Rectal smooth muscle tissue (tissue), 1 donor: ENCODE results near the gene DSCAM.

Source experiments
- H3K27ac ChIP-seq: one replicate; pipeline ENCODE4 v1.7.0; 2013; ENCODE audit warnings: low read depth, low read length, inconsistent platforms
- H3K27me3 ChIP-seq: one replicate; pipeline ENCODE4 v1.7.0; 2013; ENCODE audit warnings: low read length; ENCODE audit not compliant: control insufficient read depth, insufficient read depth
- H3K36me3 ChIP-seq: one replicate; pipeline ENCODE4 v1.7.0; 2013; ENCODE audit warnings: low read length; ENCODE audit not compliant: control insufficient read depth, insufficient read depth
- H3K4me1 ChIP-seq: one replicate; pipeline ENCODE4 v1.7.0; 2013; ENCODE audit warnings: low read length; ENCODE audit not compliant: control insufficient read depth, insufficient read depth
- H3K4me3 ChIP-seq: one replicate; pipeline ENCODE4 v1.7.0; 2013; ENCODE audit warnings: low read length
- H3K9ac ChIP-seq: one replicate; pipeline ENCODE4 v1.7.0; 2013; ENCODE audit warnings: low read length

The DSCAM gene

DNA sequence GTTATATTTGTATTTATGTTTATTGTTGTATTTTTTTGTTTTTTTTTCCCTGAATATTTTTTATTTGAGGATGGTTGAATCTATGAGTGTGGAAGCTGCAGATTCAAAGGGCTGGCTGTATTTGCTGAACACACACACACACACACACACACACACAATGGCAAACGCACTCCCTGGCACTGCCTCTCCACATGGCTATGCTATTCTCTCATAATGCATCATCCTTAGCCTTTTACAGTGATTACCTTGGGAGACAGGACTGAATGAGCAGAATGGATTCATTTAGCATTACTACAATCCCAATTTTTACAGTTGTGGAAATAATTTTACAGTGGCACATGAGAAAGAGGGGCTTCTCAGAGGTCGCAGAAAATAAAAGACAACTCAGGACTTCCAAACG lies 589.6 kb downstream of the DSCAM start:
- Histone ChIP-seq H3K9ac (no peak overlapping the region), H3K4me1 (no peaks in the 10 kb centered on the region), H3K4me3 (no peak overlapping the region), H3K36me3 (no peaks in the 10 kb centered on the region), H3K27me3 (no peaks in the 10 kb centered on the region), H3K27ac (no peak overlapping the region)

DNA sequence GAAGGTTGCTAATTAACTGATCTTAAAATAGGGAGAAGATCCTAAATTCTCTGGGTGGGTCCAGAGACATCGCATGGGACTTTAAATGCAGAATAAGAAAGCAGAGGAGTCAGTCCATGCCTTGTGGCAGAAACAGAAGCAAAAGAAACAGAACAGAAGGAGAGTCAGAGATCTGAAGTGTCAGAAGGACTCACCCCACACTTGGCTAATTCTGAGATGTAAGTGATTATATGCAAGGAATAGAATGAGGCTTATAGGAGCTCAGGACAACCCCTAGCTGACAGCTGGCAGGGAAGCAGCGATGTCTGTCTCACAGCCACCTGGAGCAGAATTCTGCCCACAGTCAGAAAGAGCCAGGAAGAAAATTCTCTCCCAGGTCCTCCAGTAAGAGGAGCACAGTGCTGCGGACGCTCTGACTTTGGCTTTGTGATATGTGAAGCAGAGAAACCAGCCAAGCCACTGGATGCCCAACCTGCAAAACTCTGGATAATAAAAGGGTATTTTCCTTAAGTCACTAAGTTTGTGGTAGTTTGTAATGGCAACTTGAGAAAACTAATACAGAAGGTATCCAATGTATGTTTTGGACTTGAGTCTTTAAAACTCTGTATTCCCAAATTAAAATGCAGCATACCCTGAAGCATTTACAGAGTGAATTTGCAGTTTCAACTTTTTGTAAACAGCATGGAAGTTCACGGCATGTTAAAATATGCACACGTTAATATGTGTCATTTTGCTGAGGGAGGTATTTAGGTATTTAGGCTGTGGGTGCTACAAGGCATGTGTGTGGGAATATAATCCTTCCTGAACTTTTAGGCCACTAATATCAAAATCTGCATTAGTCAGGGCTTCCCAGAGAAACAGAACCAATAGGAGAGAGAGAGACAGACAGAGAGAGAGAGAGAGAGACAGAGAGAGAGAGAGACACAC lies 591.2 kb downstream of the DSCAM start:
- H3K4me3 ChIP-seq, result no peak overlapping the region
- H3K4me1 ChIP-seq, result no peaks in the 10 kb centered on the region
- H3K27me3 ChIP-seq, result no peaks in the 10 kb centered on the region
- no peak overlapping the region for H3K27ac ChIP-seq
- no peak overlapping the region for H3K9ac ChIP-seq
- no peaks in the 10 kb centered on the region for H3K36me3 ChIP-seq

DNA sequence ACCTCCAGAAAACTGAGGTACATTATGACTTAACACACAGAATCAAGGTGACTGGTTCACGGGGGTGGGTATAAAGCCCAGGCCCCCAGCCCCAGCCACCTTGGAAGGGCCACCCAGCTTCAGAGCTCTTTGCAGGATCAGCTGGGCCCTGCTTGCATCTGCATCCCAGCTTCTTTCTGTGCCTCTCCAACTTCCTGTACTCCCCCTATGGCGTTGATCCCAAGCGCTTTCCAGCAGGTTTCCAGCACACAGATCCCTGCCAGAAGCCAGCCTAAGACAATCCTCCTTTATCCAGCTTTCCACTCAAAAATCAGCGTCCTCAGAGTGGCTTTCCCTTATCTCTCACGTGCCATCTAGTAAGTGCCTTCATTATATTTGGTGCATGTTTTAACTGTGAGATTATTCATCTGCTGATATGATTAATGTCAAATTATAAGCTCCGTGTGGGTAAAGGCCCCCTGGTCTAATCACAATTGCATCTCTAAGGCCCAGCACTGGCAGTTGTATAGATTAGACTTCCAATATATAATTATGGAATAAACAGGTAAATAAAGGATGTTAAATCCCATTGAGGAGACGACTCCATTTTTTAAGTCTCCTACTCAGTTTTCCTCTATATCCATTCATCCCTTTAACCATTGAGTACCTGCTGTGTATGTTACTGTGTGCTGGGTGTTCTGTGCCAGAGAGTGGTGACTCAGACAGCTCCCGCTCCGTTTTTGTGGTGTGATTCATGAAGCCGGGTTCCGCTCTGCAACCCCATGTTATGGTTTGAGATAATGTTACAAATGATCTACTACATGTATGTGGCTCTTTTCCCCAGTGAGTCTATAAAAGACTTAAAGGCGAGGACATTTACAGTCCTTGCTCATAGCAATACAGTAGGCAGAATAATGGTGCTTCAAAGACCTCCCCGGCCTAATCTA lies 592.2 kb downstream of the DSCAM start:
- Histone ChIP-seq H3K27ac (no peak overlapping the region), H3K27me3 (no peaks in the 10 kb centered on the region), H3K4me3 (no peak overlapping the region), H3K4me1 (no peaks in the 10 kb centered on the region), H3K36me3 (no peaks in the 10 kb centered on the region), H3K9ac (no peak overlapping the region)

- no peaks in the 10 kb centered on the region for H3K4me1 ChIP-seq
- no peaks in the 10 kb centered on the region for H3K36me3 ChIP-seq
- H3K4me3 ChIP-seq, result no peak overlapping the region
- no peak overlapping the region for H3K9ac ChIP-seq
- no peaks in the 10 kb centered on the region for H3K27me3 ChIP-seq
- H3K27ac ChIP-seq, result no peak overlapping the region
Observed at GRCh38 chr21:40253112-40253511, 593.8 kb downstream of the DSCAM start.

DNA sequence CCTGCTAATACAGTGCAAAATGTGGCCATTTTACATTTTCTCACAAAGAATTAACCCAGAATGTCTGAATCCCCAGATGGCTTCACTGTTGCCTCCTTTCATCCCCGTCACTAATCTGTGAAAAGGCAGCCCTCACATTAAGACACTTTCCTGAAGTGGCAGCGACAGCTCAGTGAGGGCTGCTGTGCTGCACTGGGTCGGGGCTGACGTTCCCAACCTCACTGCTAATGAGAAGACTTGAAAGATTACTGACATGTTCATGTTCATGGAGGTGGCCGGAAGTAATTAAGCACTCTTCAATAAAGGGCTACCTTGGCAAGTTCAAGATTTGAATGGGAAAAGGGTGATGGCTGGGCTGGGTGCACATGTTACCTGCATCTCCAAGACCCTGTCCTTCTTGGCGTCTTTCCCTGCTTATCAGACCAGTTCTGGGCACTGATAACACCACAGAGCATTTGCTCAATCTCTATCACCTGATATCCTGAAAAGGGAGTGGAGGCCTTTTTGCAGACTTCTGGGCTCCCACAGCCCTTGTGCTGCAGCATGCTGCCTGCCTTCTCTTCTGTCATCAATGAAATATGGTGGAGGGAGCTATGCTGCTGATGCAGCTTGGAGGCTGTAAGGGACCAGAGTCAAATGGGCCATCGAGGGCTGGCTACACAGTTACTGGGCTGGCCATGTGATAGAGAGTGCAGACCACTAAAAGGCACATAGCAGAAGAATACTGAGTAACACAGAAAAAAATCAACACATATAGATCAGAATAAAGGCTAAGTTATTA lies 596.3 kb downstream of the DSCAM start:
- Histone ChIP-seq H3K36me3 (no peaks in the 10 kb centered on the region), H3K9ac (no peak overlapping the region), H3K27me3 (no peaks in the 10 kb centered on the region), H3K4me1 (no peaks in the 10 kb centered on the region), H3K27ac (no peak overlapping the region), H3K4me3 (no peak overlapping the region)

DNA sequence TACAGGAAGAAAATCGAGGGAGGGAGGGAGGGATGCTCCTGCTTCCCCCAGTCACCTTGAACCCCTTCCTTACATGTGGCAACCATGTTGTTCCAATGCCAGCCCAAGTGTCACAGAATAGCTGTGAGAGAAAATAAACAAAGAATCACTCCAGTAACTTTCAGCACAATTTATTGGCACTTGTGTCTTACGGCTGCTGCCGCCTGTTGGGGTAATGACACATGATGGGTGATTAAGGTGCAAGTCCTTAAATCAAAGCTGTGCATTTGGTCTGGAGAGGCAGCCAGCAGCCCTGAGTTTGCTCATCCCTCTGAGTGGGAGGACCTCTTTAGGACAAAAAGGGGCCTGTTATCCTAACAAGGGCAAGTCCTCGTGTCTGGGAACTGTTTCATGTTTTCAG lies 602.0 kb downstream of the DSCAM start:
- Histone ChIP-seq H3K4me3 (no peak overlapping the region), H3K27ac (no peak overlapping the region), H3K4me1 (no peaks in the 10 kb centered on the region), H3K9ac (no peak overlapping the region), H3K27me3 (no peaks in the 10 kb centered on the region), H3K36me3 (no peaks in the 10 kb centered on the region)

- no peaks in the 10 kb centered on the region for H3K27me3 ChIP-seq
- no peaks in the 10 kb centered on the region for H3K36me3 ChIP-seq
- H3K4me1 ChIP-seq, result no peaks in the 10 kb centered on the region
- no peak overlapping the region for H3K27ac ChIP-seq
- no peak overlapping the region for H3K4me3 ChIP-seq
- H3K9ac ChIP-seq, result no peak overlapping the region
Observed at GRCh38 chr21:40243685-40244084, 603.3 kb downstream of the DSCAM start.

- Histone ChIP-seq H3K4me1 (no peaks in the 10 kb centered on the region), H3K27me3 (no peaks in the 10 kb centered on the region), H3K27ac (no peak overlapping the region)
Observed at GRCh38 chr21:40242586-40243265, 604.2 kb downstream of the DSCAM start.

GRCh38 chr21:40235528-40235927 lies 611.4 kb downstream of the DSCAM start:
- H3K27me3 ChIP-seq, result no peaks in the 10 kb centered on the region
- H3K27ac ChIP-seq, result no peak overlapping the region
- no peaks in the 10 kb centered on the region for H3K4me1 ChIP-seq

More at GRCh38 chr21:40242586-40243265, 604.2 kb downstream of the DSCAM start:
- no peak overlapping the region for H3K9ac ChIP-seq
- H3K36me3 ChIP-seq, result no peaks in the 10 kb centered on the region
- no peak overlapping the region for H3K4me3 ChIP-seq

DNA sequence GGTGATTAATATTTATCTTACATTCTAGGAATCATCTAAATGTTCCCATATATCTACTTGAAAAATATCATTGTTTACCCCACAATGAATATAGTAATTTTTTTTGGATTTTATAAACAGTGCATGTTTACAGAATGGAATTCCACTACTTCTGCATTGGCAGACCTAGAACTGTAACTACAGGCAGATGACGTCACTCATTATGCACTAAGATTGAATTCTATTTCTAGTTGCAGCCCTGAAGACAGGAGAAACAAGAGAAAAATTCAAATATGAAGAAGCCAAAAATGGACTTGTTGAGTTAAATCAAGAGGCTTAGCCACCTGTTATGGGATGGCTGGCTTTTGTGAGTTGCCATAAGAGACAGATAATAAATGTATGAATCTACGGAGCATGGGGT lies 615.0 kb downstream of the DSCAM start:
- Histone ChIP-seq H3K4me1 (no peaks in the 10 kb centered on the region), H3K27ac (no peak overlapping the region), H3K4me3 (no peak overlapping the region), H3K27me3 (no peaks in the 10 kb centered on the region), H3K9ac (no peak overlapping the region), H3K36me3 (no peaks in the 10 kb centered on the region)

More at GRCh38 chr21:40235528-40235927, 611.4 kb downstream of the DSCAM start:
- no peaks in the 10 kb centered on the region for H3K36me3 ChIP-seq
- H3K4me3 ChIP-seq, result no peak overlapping the region
- no peak overlapping the region for H3K9ac ChIP-seq

DNA sequence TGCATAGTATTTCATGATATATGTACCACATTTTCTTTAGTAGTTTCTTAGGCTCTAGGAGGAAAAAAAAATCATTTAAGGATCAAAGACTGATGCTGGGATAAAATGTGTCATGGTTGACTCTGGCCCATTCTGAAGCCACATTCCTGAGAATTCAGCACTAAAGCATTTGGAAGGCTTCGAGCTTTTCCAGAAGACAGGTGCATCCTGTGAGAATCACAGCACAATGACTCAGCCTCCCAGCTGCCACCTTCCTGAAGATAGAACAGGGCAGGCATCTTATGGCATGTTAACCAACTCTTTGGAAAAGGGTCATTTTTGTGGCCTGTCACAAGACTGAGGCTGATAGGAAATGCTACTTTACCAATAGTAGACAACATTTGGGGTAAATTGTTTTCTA lies 619.9 kb downstream of the DSCAM start:
- Histone ChIP-seq H3K4me3 (no peak overlapping the region), H3K27ac (no peak overlapping the region), H3K9ac (no peak overlapping the region), H3K27me3 (no peaks in the 10 kb centered on the region), H3K4me1 (no peaks in the 10 kb centered on the region), H3K36me3 (no peaks in the 10 kb centered on the region)
